ENCODE data around the gene ATP6V0A4.
"Not testable (repeated sequence)": the region's sequence is repeated elsewhere in the genome, so short reads cannot be mapped to it uniquely, and the experiment has no call there.

Gene ATP6V0A4

GRCh38 chr7:138699661-138700060, 98.3 kb downstream of the ATP6V0A4 start:
- H3K4me1 Mint-ChIP-seq = no peaks in the 10 kb centered on the region
- DNase-seq = no peak
- no peaks in the 10 kb centered on the region for H3K9me3 Mint-ChIP-seq
- TF ChIP-seq CTCF (IDR thresholded peaks at IDR 0.05) = no peak
- H3K27me3 Mint-ChIP-seq (ENCODE audit: low read depth, poor library complexity) = peaks cover 19% of the 10 kb centered on the region
- no peak overlapping the region for H3K27ac Mint-ChIP-seq
- H3K36me3 Mint-ChIP-seq (ENCODE audit: low read depth) = no peaks in the 10 kb centered on the region
- no peak overlapping the region for H3K4me3 Mint-ChIP-seq

- Mint-ChIP-seq H3K4me1 (no peaks in the 10 kb centered on the region), H3K27me3 (ENCODE audit: low read depth, poor library complexity) (peaks cover 21% of the 10 kb centered on the region), H3K4me3 (no peak overlapping the region), H3K36me3 (ENCODE audit: low read depth) (no peaks in the 10 kb centered on the region), H3K27ac (no peak overlapping the region), H3K9me3 (no peaks in the 10 kb centered on the region)
- DNase-seq = no peak
- no peak for TF ChIP-seq CTCF (IDR thresholded peaks at IDR 0.05)
Measured at GRCh38 chr7:138698281-138698680, 99.7 kb downstream of the ATP6V0A4 start.

GRCh38 chr7:138697535-138698182, 100.3 kb downstream of the ATP6V0A4 start:
- Mint-ChIP-seq H3K27ac (no peak overlapping the region), H3K27me3 (ENCODE audit: low read depth, poor library complexity) (peaks cover 24% of the 10 kb centered on the region), H3K4me1 (no peaks in the 10 kb centered on the region), H3K36me3 (ENCODE audit: low read depth) (no peaks in the 10 kb centered on the region), H3K9me3 (no peaks in the 10 kb centered on the region), H3K4me3 (no peak overlapping the region)
- no peak for TF ChIP-seq CTCF (IDR thresholded peaks at IDR 0.05)
- no peak for DNase-seq

- peaks cover 24% of the 10 kb centered on the region for H3K27me3 Mint-ChIP-seq (ENCODE audit: low read depth, poor library complexity)
- H3K4me1 Mint-ChIP-seq; H3K36me3 Mint-ChIP-seq (ENCODE audit: low read depth); DNase-seq; H3K9me3 Mint-ChIP-seq; H3K27ac Mint-ChIP-seq; H3K4me3 Mint-ChIP-seq: not testable (repeated sequence)
Measured at GRCh38 chr7:138695776-138696175, 102.2 kb downstream of the ATP6V0A4 start.

GRCh38 chr7:138695106-138695505, 102.9 kb downstream of the ATP6V0A4 start:
- H3K9me3 Mint-ChIP-seq = no peaks in the 10 kb centered on the region
- no peaks in the 10 kb centered on the region for H3K36me3 Mint-ChIP-seq (ENCODE audit: low read depth)
- no peak overlapping the region for H3K4me3 Mint-ChIP-seq
- H3K4me1 Mint-ChIP-seq = no peaks in the 10 kb centered on the region
- TF ChIP-seq CTCF (IDR thresholded peaks at IDR 0.05) = no peak
- peaks cover 19% of the 10 kb centered on the region for H3K27me3 Mint-ChIP-seq (ENCODE audit: low read depth, poor library complexity)
- no peak for DNase-seq
- no peak overlapping the region for H3K27ac Mint-ChIP-seq

GRCh38 chr7:138691178-138691577, 106.8 kb downstream of the ATP6V0A4 start:
- Mint-ChIP-seq H3K4me1 (no peaks in the 10 kb centered on the region), H3K9me3 (peaks cover 6% of the 10 kb centered on the region), H3K4me3 (no peak overlapping the region), H3K27me3 (ENCODE audit: low read depth, poor library complexity) (peaks cover 4% of the 10 kb centered on the region), H3K27ac (no peak overlapping the region), H3K36me3 (ENCODE audit: low read depth) (no peaks in the 10 kb centered on the region)
- no peak for TF ChIP-seq CTCF (IDR thresholded peaks at IDR 0.05)
- DNase-seq = no peak

All from nephron progenitor cell (in vitro differentiated cells).